ENCODE data around the gene MACF1.

- TF ChIP-seq, protein P1, sequence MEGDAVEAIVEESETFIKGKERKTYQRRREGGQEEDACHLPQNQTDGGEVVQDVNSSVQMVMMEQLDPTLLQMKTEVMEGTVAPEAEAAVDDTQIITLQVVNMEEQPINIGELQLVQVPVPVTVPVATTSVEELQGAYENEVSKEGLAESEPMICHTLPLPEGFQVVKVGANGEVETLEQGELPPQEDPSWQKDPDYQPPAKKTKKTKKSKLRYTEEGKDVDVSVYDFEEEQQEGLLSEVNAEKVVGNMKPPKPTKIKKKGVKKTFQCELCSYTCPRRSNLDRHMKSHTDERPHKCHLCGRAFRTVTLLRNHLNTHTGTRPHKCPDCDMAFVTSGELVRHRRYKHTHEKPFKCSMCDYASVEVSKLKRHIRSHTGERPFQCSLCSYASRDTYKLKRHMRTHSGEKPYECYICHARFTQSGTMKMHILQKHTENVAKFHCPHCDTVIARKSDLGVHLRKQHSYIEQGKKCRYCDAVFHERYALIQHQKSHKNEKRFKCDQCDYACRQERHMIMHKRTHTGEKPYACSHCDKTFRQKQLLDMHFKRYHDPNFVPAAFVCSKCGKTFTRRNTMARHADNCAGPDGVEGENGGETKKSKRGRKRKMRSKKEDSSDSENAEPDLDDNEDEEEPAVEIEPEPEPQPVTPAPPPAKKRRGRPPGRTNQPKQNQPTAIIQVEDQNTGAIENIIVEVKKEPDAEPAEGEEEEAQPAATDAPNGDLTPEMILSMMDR (IDR thresholded peaks at IDR 0.05) = no peak
- TF ChIP-seq POLR2A (IDR thresholded peaks at IDR 0.05) = no peak
- no peak for TF ChIP-seq POLR2AphosphoS5 (IDR thresholded peaks at IDR 0.05)
Observed at GRCh38 chr1:39528082-39528481, 323.6 kb downstream of the MACF1 start.

Measured in breast epithelium (tissue), 3 donors.